SH-SY5Y (cell line): Measurements from ENCODE around the gene DLG5.

Experiments used
- GATA2 ChIP-seq: IDR thresholded peaks from 2 replicates; pipeline ENCODE4 v1.6.1; 2011; ENCODE audit warnings: mild to moderate bottlenecking, low read depth, low read length
- GATA3 ChIP-seq: IDR thresholded peaks from 2 replicates; pipeline ENCODE4 v1.6.1; 2011; ENCODE audit warnings: low read depth, mild to moderate bottlenecking, low read length, moderate library complexity

Gene DLG5

DNA sequence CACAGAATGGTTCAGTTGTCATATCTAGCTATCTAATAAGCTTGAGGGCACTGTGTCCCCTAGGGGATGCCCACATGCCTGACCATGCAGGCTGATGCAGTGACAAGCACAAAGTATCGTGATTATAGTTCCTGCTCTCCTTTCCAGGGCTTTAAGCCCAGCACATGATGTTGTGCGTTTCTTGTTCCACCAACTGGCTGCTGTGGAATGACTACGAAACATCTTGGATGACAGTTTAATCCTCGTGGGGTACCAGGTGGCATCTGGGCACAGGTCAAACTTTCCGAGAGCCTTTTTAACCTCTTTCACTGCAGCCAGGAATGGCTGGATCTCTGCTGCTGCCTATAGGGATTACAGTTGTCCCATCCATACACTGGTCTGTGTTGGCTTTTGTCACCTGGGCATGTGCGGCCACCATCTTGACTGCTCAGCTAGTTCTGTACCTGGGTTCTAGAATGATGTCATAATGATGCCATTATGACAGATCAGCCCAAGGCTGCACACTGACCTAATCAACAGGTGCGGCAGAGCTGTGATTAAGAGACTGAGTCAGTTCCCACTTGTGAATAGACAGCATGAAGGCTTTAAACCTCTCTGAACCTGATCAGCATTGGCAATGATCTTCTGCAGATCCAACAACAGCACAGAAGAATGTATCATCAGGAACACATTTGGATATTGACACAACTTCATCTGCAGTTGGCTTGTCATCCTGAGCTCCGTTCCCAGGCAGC lies 144.1 kb downstream of the DLG5 start:
- TF ChIP-seq GATA3, result no peak
- TF ChIP-seq GATA2, result no peak

DNA sequence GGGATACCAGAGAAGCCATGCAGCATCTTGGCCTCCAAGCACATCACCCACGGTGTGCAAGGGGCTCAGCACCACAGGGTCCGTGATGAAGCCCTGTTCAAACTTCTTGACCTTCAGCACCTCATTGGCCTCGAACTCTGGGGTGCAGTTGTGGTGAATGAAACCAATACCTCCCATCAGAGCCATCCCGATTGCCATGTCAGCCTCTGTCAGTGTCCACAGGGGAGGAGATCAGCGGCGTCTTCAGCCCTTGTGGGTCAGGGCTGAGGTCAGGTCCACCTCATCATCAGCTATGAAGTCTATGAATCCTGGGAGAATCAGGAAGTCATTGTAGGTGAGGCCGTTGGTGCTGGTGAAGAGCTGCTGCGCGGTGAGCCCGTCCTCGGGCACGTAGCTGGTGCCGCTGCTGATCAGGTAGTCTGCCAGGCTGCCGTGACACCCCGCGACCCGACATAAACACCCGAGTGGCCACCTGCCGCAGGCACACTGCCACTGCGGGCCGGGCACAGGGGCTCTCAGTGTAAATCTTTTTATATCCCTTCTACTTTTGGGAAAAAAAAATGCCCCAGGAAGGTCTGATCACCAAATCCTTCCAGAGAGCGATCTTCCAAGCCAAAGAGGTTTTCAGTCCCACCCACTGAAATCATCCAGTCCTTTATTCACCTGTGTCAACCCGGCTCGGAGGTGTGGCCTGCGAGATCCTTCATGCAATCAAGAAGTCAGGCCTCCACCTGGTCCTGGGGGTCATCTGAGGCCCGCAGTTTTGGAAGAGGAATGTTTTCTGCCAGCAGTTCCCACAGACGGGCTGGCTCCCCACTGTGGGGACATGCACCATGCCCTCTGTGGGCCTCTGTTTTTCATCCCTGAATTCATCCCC lies 144.9 kb downstream of the DLG5 start:
- TF ChIP-seq GATA2 (no peak), GATA3 (no peak)

- TF ChIP-seq GATA2 (no peak), GATA3 (no peak)
Observed at GRCh38 chr10:77780180-77780579, 146.4 kb downstream of the DLG5 start.

DNA sequence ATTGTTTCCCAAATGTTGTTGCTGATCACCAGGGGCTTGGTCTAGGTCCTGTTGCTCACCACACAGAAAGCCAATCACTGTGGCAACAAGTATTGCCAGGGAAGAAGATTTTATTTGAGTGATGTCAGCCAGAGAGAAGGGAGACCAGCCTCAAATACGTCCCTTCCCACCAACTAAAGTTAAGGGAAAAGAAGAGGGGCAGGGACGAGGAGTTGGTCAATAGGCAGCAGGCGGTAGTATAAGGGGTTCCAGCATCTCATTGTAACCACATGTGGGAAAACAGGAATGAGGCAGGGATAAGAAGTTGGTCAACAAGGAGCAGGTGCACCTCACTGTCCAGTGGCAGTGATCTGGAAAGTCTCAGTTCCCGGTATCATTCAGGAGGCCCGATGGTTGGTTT lies 150.1 kb downstream of the DLG5 start:
- TF ChIP-seq GATA3 (no peak), GATA2 (no peak)

GRCh38 chr10:77774940-77775391 lies 151.6 kb downstream of the DLG5 start:
- TF ChIP-seq GATA3 (no peak), GATA2 (no peak)

GRCh38 chr10:77773631-77774426 lies 152.7 kb downstream of the DLG5 start:
- TF ChIP-seq GATA2 (no peak), GATA3 (no peak)

GRCh38 chr10:77771851-77772250 lies 154.7 kb downstream of the DLG5 start:
- TF ChIP-seq GATA3 (no peak), GATA2 (no peak)

GRCh38 chr10:77771450-77771849 lies 155.1 kb downstream of the DLG5 start:
- TF ChIP-seq GATA2 (no peak), GATA3 (no peak)

DNA sequence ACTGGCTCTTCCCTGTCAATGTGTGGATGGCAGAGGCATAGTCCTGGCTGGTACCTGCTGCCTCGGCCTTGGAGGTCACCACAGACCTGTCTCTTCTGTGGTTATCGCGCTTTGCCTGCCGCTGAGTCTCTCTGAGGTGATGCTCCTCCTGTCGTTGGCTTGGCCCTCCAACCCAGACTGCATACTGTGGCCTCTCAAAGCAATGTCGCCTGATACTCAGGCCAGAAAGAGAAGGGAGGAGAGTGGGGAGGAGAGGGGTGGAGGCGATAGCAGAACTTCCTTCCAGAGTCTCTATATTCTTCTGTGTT lies 155.7 kb downstream of the DLG5 start:
- TF ChIP-seq GATA3 (no peak), GATA2 (no peak)

DNA sequence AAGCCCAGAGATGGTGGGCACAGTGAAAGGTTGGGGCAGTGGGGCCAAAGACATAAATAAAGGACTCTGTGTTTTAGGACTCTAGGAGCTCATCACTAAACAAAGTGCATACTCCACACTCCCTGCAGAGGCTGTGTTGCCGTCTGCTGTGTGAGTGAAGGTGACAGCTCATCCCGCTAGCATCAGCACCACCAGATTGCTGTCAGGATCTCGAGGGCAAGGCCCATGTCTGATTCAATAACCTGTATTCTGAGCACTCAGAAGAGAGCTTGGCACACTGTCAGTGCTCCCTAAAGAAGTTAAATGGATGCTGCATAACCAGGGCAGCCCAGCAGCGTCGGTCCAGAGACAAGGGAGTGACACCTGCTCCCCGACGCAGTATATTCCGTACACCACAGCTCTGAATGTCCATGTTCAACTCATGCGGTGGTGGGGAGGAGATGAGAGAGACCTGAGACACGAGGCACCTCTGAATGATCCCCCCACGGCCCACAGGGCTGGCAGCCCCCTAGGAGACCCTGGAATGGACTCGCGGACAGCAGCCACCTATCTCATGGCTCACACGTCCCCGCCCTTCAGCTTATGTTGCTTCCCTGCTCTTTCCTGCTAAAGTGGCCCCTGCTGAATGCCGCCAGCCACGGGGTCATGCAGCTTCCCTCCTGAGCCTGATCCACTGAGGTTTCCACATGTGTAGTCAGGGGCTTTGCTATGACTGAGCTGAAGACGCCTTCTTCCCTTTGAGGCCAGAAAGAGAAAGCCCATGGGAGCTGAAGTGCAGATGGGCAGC lies 156.3 kb downstream of the DLG5 start:
- TF ChIP-seq GATA2 (no peak), GATA3 (no peak)

- no peak for TF ChIP-seq GATA2
- TF ChIP-seq GATA3, result no peak
Observed at GRCh38 chr10:77768039-77768438, 158.5 kb downstream of the DLG5 start.

DNA sequence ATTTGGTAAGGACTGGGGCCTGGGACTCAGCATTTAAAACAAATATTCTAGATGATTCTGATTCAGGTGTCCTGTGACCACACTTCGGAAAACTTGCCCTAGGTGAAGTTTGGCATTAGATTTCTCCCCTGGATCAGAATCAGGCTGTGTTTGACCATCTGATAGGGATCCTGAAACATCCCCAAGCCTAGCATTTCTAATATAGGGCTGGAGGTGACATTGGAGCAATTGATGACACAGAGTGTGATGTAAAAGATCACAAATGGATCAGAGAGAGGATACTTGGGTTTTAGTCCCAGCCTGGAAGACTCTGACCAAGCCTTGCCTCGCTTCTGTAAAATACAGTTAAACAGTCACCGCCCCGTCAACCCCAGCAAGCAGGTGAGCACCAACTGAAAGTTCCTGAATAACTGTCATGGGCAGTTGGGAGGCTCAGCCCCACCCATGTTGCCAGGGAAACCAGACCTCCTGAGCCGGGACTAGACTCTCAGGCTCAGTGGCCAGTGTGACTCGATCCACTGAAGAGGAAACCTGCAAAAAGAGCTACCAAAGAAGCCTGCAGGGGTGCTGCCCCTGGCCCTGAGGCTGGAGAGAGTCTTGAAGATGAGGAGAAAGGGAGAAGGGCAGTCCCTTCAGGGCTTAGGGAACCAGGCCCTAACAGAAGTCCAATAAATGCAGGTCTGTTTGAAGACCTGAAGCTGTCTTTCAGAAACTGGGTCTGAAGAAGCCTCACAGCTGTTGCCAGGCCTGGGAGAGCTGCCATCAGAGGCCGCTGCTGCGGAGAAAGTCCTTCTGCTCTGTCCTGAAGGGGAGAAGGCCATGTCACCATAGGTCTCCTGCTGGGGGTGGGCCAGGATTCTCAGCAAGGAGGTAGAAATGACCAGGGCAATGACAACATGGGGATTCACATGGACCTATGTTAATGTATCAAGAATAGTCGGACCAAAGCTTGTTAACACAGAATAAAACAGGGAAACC lies 162.8 kb downstream of the DLG5 start:
- TF ChIP-seq GATA2 (no peak), GATA3 (no peak)

DNA sequence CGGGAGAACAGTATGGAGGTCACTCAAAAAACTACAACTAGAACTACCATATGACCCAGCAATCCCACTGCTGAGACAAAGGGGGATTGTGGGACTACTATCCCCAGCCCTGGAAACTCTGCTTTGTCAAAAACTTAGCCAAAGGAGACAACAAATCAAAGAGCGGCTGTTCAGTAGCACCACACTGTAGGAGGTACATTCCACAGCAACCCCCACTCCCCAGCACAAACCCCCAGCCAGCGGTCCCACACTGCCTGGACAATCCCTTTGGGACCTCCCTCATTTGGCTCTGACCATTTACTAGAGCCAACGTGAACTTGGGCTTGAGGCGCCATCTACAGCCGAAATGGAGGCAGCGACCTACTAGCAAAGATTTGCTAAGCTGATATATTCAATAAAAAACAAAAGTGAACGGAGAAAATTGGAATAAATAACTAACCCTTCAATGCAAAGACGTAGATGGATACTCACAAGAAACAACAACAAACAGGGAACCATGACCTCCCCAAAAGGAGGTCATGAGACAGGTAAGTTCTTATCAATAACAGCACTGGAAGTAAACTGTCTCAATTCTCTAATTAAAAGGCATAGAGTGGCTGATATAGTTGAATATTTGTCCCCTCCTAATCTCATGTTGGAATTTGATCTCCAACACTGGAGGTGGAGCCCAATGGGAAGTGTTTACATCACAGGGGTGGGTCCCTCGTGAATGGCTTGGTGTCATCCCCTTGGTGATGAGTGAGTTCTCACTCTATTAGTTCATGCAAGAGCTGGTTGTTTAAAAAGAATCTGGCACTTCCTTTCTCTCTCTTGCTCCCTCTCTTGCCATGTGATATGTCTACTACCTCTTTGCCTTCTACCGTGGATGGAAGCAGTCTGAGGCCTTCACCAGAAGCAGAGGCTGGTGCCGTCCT lies 170.0 kb downstream of the DLG5 start:
- TF ChIP-seq GATA3 (no peak), GATA2 (peak; percentile 74)
